Stimulated activated CD8-positive, alpha-beta memory T cell treated with anti-CD3 and anti-CD28 coated beads, Interleukin-7, amount 100 ng/mL, for 48 hours (primary cell): ENCODE data around the gene NAPA.

ENCODE experiments used
- DNase-seq, 2 donors: peaks; one replicate each; pipeline ENCODE4 v3.0.0-alpha.2; 2020; ENCODE audit warnings: low read depth in 1 of 2; ENCODE audit errors: extremely low read depth in 1 of 2

The NAPA gene

GRCh38 chr19:47503130-47503825 is 11.6 kb downstream of the NAPA start:
- no peak for DNase-seq

- DNase-seq, result no peak
Observed at GRCh38 chr19:47499863-47500830, 14.7 kb downstream of the NAPA start.

- no peak for DNase-seq
Observed at GRCh38 chr19:47499371-47499770, 15.5 kb downstream of the NAPA start.

GRCh38 chr19:47498561-47498960 is 16.3 kb downstream of the NAPA start:
- DNase-seq, result no peak

- no peak for DNase-seq
Observed at GRCh38 chr19:47497821-47498520, 16.9 kb downstream of the NAPA start.

- DNase-seq, result no peak
Observed at GRCh38 chr19:47497050-47497766, 17.7 kb downstream of the NAPA start.

GRCh38 chr19:47495478-47496372 is 19.1 kb downstream of the NAPA start:
- DNase-seq, result no peak

GRCh38 chr19:47494729-47495128 is 20.1 kb downstream of the NAPA start:
- no peak for DNase-seq

- no peak for DNase-seq
Observed at GRCh38 chr19:47494211-47494547, 20.7 kb downstream of the NAPA start.

- DNase-seq, result no peak
Observed at GRCh38 chr19:47493378-47494210, 21.3 kb downstream of the NAPA start.

- DNase-seq, result no peak
Observed at GRCh38 chr19:47492571-47493377, 22.1 kb downstream of the NAPA start.

GRCh38 chr19:47492137-47492533 is 22.7 kb downstream of the NAPA start:
- no peak for DNase-seq

- DNase-seq, result no peak
Observed at GRCh38 chr19:47491358-47492136, 23.3 kb downstream of the NAPA start.

GRCh38 chr19:47490847-47491246 is 24.0 kb downstream of the NAPA start:
- DNase-seq, result no peak

- DNase-seq, result no peak
Observed at GRCh38 chr19:47490031-47490430, 24.8 kb downstream of the NAPA start.

GRCh38 chr19:47489072-47489914 is 25.6 kb downstream of the NAPA start:
- DNase-seq, result no peak
